GM12864 (cell line): ENCODE measurements around the gene TBCB.

ENCODE experiments used
- DNase-seq: peaks from one replicate; pipeline ENCODE4 v3.0.0-alpha.2; 2011; ENCODE audit warnings: low read depth
- H3K4me3 ChIP-seq: 2 replicates; pipeline ENCODE4 v1.5.1; 2011; ENCODE audit warnings: mild to moderate bottlenecking, low read depth, low read length, control low read depth
- CTCF ChIP-seq: IDR thresholded peaks from 2 replicates; pipeline ENCODE4 v1.5.1; 2011; ENCODE audit warnings: low read depth, mild to moderate bottlenecking, moderate library complexity, low read length, control low read depth, inconsistent platforms; ENCODE audit errors: missing control alignments

Gene TBCB

GRCh38 chr19:36142496-36142895 lies 27.2 kb downstream of the TBCB start:
- H3K4me3 ChIP-seq, result no peak overlapping the region
- no peak for DNase-seq
- TF ChIP-seq CTCF, result no peak

- H3K4me3 ChIP-seq, result no peak overlapping the region
- no peak for TF ChIP-seq CTCF
- no peak for DNase-seq
Observed at GRCh38 chr19:36144624-36145023, 29.4 kb downstream of the TBCB start.

- DNase-seq, result no peak
- TF ChIP-seq CTCF, result no peak
- H3K4me3 ChIP-seq, result no peak overlapping the region
Observed at GRCh38 chr19:36149673-36150406, 34.6 kb downstream of the TBCB start.

GRCh38 chr19:36150586-36150985 lies 35.3 kb downstream of the TBCB start:
- H3K4me3 ChIP-seq, result no peak overlapping the region
- TF ChIP-seq CTCF, result no peak
- DNase-seq, result no peak

- H3K4me3 ChIP-seq, result no peak overlapping the region
- no peak for DNase-seq
Observed at GRCh38 chr19:36151144-36152018, 36.1 kb downstream of the TBCB start.

GRCh38 chr19:36152019-36152351 lies 36.7 kb downstream of the TBCB start:
- DNase-seq, result no peak
- no peak for TF ChIP-seq CTCF
- H3K4me3 ChIP-seq, result no peak overlapping the region

More at GRCh38 chr19:36151144-36152018, 36.1 kb downstream of the TBCB start:
- TF ChIP-seq CTCF, result no peak
